ENCODE results near the gene INO80.

GRCh38 chr15:40952301-40952900, 163.7 kb downstream of the INO80 start:
- TF ChIP-seq CTCF (IDR thresholded peaks at IDR 0.05): no peak
- no peak for TF ChIP-seq POLR2A (IDR thresholded peaks at IDR 0.05)
